NCI-H2107 (cell line): ENCODE measurements around the gene MUC5B.

Experiments used
- DNase-seq: peaks from one replicate; lab custom pipeline; 2025; lab: John Stamatoyannopoulos, UW

MUC5B gene

GRCh38 chr11:1300569-1301187, 77.8 kb downstream of the MUC5B start:
- DNase-seq: no peak

- DNase-seq: no peak
Observed at GRCh38 chr11:1301220-1302000, 78.5 kb downstream of the MUC5B start.

GRCh38 chr11:1302041-1302460, 79.2 kb downstream of the MUC5B start:
- DNase-seq: no peak

- no peak for DNase-seq
Observed at GRCh38 chr11:1302461-1303125, 79.7 kb downstream of the MUC5B start.

GRCh38 chr11:1303126-1303821, 80.4 kb downstream of the MUC5B start:
- DNase-seq: no peak

GRCh38 chr11:1303973-1304372, 81.1 kb downstream of the MUC5B start:
- no peak for DNase-seq

GRCh38 chr11:1304380-1304779, 81.5 kb downstream of the MUC5B start:
- no peak for DNase-seq

- no peak for DNase-seq
Observed at GRCh38 chr11:1305063-1305495, 82.2 kb downstream of the MUC5B start.

GRCh38 chr11:1305501-1306056, 82.7 kb downstream of the MUC5B start:
- DNase-seq: no peak

GRCh38 chr11:1306186-1307162, 83.6 kb downstream of the MUC5B start:
- DNase-seq: no peak

GRCh38 chr11:1307163-1307870, 84.5 kb downstream of the MUC5B start:
- no peak for DNase-seq

GRCh38 chr11:1307998-1308742, 85.3 kb downstream of the MUC5B start:
- DNase-seq: no peak

- DNase-seq: no peak
Observed at GRCh38 chr11:1308743-1309497, 86.1 kb downstream of the MUC5B start.

- DNase-seq: peak; percentile 90
Observed at GRCh38 chr11:1309498-1310317, 86.8 kb downstream of the MUC5B start, which contains the start of gene TOLLIP. TOLLIP (minus strand) TSS chr11:1309632; CDS start chr11:1309498, 134 bp downstream.

GRCh38 chr11:1310318-1310687, 87.4 kb downstream of the MUC5B start:
- DNase-seq: no peak

GRCh38 chr11:1310772-1311468, 88.1 kb downstream of the MUC5B start:
- DNase-seq: no peak
